Astrocyte (in vitro differentiated cells and primary cell): Measurements from ENCODE around the gene KRTAP21-3. TPM values are rescaled to one million over a fixed set of nuclear protein-coding genes. Genes with fewer than 3 reads are reported as not detected.

ENCODE experiments used
- DNase-seq: peaks from one replicate; pipeline ENCODE4 v3.0.0-alpha.2; 2010; ENCODE audit warnings: low read depth
- FAIRE-seq: peaks from 2 replicates; lab custom pipeline; 2011; peaks lifted over from hg19 to GRCh38; lab: Jason Lieb, UNC
- H2AFZ ChIP-seq: 2 replicates; pipeline ENCODE4 v1.6.0; 2012; ENCODE audit warnings: low read depth, low read length, inconsistent platforms
- H3K27ac ChIP-seq: 2 replicates; pipeline ENCODE4 v1.5.1; 2011; ENCODE audit warnings: low read depth, low read length, inconsistent platforms
- H3K27me3 ChIP-seq: 2 replicates; pipeline ENCODE4 v1.6.0; 2011; ENCODE audit warnings: low read length, inconsistent platforms; ENCODE audit not compliant: insufficient read depth
- H3K36me3 ChIP-seq: 2 replicates; pipeline ENCODE4 v1.5.1; 2011; ENCODE audit warnings: low read length, inconsistent platforms; ENCODE audit not compliant: insufficient read depth
- H3K4me1 ChIP-seq: 2 replicates; pipeline ENCODE4 v1.5.1; 2011; ENCODE audit warnings: low read length, inconsistent platforms; ENCODE audit not compliant: insufficient read depth
- H3K4me2 ChIP-seq: 2 replicates; pipeline ENCODE4 v1.6.0; 2012; ENCODE audit warnings: low read length, inconsistent platforms
- H3K4me3 ChIP-seq: 2 replicates; pipeline ENCODE4 v1.5.1; 2011; ENCODE audit warnings: low read depth, mild to moderate bottlenecking, low read length, inconsistent platforms; ENCODE audit not compliant: insufficient read depth
- H3K79me2 ChIP-seq: 2 replicates; pipeline ENCODE4 v1.6.0; 2012; ENCODE audit warnings: mild to moderate bottlenecking, low read length, inconsistent platforms; ENCODE audit not compliant: insufficient read depth
- H3K9ac ChIP-seq: 2 replicates; pipeline ENCODE4 v1.6.0; 2012; ENCODE audit warnings: mild to moderate bottlenecking, low read length, inconsistent platforms
- H3K9me3 ChIP-seq: 2 replicates; pipeline ENCODE4 v1.5.1; 2012; ENCODE audit warnings: low read depth, mild to moderate bottlenecking, low read length, inconsistent platforms; ENCODE audit not compliant: insufficient read depth
- H4K20me1 ChIP-seq: 2 replicates; pipeline ENCODE4 v1.6.0; 2012; ENCODE audit warnings: low read length, inconsistent platforms; ENCODE audit not compliant: insufficient read depth
- H3K27ac Mint-ChIP-seq: one replicate; pipeline ENCODE4 v1.8.0; 2021; ENCODE audit warnings: mild to moderate bottlenecking, mixed read lengths; ENCODE audit not compliant: unreplicated experiment
- H3K27me3 Mint-ChIP-seq: one replicate; pipeline ENCODE4 v1.8.0; 2021; ENCODE audit warnings: low read depth, mixed read lengths; ENCODE audit not compliant: unreplicated experiment
- H3K36me3 Mint-ChIP-seq: one replicate; pipeline ENCODE4 v1.8.0; 2021; ENCODE audit warnings: low read depth, mixed read lengths; ENCODE audit not compliant: unreplicated experiment
- H3K4me1 Mint-ChIP-seq: one replicate; pipeline ENCODE4 v1.8.0; 2021; ENCODE audit warnings: low read depth, mixed read lengths; ENCODE audit not compliant: unreplicated experiment
- H3K4me3 Mint-ChIP-seq: one replicate; pipeline ENCODE4 v1.8.0; 2021; ENCODE audit warnings: mild to moderate bottlenecking, moderate library complexity, mixed read lengths; ENCODE audit not compliant: unreplicated experiment
- H3K9me3 Mint-ChIP-seq: one replicate; pipeline ENCODE4 v1.8.0; 2021; ENCODE audit warnings: mild to moderate bottlenecking, mixed read lengths; ENCODE audit not compliant: unreplicated experiment
- EZH2 ChIP-seq: IDR thresholded peaks from 2 replicates; pipeline ENCODE4 v1.6.1; 2012; ENCODE audit warnings: mild to moderate bottlenecking, low read length, inconsistent platforms; ENCODE audit not compliant: insufficient read depth
- total RNA-seq: library from RNA; stranded (reverse); gene quantifications from 2 replicates; pipeline ENCODE4 v1.2.1, GENCODE V29; 2021
- TF ChIP-seq, protein P1 (sequence below): IDR thresholded peaks from 2 replicates; pipeline ENCODE4 v1.5.1; 2011; ENCODE audit warnings: low read depth, mild to moderate bottlenecking, inconsistent platforms, low read length, moderate library complexity; ENCODE audit not compliant: insufficient read depth

KRTAP21-3 gene
- total RNA-seq, 1 donor from 2014 or later, result not detected

DNA sequence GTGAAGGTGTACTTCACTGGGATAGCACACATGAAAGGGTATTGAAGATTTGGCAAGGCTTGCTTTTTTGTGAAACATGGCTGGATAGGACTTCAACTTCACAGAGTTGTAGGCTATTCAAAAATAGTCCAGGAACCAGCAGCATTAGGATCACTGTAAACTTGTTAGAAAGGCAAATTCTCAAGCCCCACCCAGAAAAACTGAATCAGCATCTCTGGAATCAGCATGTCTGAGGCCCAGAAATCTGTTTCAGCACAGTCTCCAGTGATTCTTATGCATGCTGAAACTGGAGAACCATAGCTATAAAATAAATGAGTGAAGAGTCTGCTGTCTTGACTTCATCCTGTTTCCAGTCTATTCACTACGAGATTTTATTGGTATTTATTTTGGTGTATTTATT is 8.1 kb upstream of the KRTAP21-3 start:
- DNase-seq, result no peak
- Histone ChIP-seq H3K4me1 (no peaks in the 10 kb centered on the region), H2AFZ (no peak overlapping the region)

DNA sequence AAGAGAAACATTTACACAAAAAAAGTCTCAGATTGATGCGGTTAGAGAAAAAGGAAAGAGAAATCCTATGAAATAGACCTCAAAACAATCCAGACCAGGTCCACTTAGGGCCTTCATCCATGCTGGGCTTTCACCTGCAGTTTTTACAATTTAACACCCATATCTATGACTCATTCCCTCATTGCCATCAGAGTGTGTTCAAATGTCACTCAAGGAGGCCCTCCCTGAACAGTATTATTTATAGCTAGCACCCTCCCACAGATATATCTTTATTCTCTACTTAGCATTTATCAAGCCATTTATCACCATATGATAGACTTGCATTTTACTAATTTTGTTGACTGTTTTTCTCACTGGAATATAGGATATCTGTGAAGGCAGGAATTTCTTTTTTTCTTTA is 824 bp upstream of the KRTAP21-3 start:
- Histone ChIP-seq H2AFZ (no peak overlapping the region), H3K79me2 (no peaks in the 10 kb centered on the region), H3K27ac (no peak overlapping the region), H3K4me2 (no peak overlapping the region), H3K4me1 (peaks cover 3% of the 10 kb centered on the region), H3K9ac (no peak overlapping the region), H4K20me1 (no peaks in the 10 kb centered on the region), H3K36me3 (no peaks in the 10 kb centered on the region), H3K9me3 (no peaks in the 10 kb centered on the region), H3K4me3 (no peak overlapping the region), H3K27me3 (no peaks in the 10 kb centered on the region)
- H3K4me3 Mint-ChIP-seq, result no peak overlapping the region
- peaks cover 2% of the 10 kb centered on the region for H3K27me3 Mint-ChIP-seq
- no peak for DNase-seq
- no peaks in the 10 kb centered on the region for H3K9me3 Mint-ChIP-seq
- TF ChIP-seq EZH2, result no peak
- TF ChIP-seq, protein P1, sequence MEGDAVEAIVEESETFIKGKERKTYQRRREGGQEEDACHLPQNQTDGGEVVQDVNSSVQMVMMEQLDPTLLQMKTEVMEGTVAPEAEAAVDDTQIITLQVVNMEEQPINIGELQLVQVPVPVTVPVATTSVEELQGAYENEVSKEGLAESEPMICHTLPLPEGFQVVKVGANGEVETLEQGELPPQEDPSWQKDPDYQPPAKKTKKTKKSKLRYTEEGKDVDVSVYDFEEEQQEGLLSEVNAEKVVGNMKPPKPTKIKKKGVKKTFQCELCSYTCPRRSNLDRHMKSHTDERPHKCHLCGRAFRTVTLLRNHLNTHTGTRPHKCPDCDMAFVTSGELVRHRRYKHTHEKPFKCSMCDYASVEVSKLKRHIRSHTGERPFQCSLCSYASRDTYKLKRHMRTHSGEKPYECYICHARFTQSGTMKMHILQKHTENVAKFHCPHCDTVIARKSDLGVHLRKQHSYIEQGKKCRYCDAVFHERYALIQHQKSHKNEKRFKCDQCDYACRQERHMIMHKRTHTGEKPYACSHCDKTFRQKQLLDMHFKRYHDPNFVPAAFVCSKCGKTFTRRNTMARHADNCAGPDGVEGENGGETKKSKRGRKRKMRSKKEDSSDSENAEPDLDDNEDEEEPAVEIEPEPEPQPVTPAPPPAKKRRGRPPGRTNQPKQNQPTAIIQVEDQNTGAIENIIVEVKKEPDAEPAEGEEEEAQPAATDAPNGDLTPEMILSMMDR, result no peak
- peaks cover 15% of the 10 kb centered on the region for H3K4me1 Mint-ChIP-seq
- no peak for FAIRE-seq
- H3K27ac Mint-ChIP-seq, result no peak overlapping the region
- H3K36me3 Mint-ChIP-seq, result no peaks in the 10 kb centered on the region

More for the DNA sequence above, 8.1 kb upstream of the KRTAP21-3 start:
- Histone ChIP-seq H3K9ac (no peak overlapping the region), H3K27ac (no peak overlapping the region), H3K4me2 (no peak overlapping the region), H3K4me3 (no peak overlapping the region), H3K36me3 (no peaks in the 10 kb centered on the region), H4K20me1 (no peaks in the 10 kb centered on the region), H3K9me3 (no peaks in the 10 kb centered on the region), H3K27me3 (no peaks in the 10 kb centered on the region), H3K79me2 (no peaks in the 10 kb centered on the region)
- FAIRE-seq, result no peak
- no peak overlapping the region for H3K4me3 Mint-ChIP-seq
- H3K9me3 Mint-ChIP-seq, result no peaks in the 10 kb centered on the region
- no peak for TF ChIP-seq EZH2
- TF ChIP-seq, protein P1, result no peak
- no peaks in the 10 kb centered on the region for H3K4me1 Mint-ChIP-seq
- H3K36me3 Mint-ChIP-seq, result no peaks in the 10 kb centered on the region
- H3K27ac Mint-ChIP-seq, result no peak overlapping the region
- H3K27me3 Mint-ChIP-seq, result peaks cover 2% of the 10 kb centered on the region

DNA sequence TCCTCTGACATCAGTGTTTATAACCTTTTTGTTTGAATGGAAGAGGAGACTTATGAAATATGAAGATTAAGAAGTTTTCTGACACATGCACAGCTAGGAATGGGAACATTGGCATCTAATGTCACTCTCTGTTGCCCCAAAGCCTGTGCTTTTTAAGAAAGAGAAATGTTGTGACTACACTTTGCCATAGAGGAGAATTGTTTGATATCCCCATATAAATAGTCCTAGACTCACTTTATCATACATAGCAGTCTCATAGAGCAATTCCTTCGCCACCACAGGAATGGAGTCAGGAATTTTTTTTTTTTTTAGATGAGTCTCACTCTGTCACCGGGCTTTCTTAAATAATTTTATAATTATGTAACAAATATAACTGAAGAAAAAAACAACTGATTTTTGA is 1.5 kb downstream of the KRTAP21-3 start:
- H3K4me2 ChIP-seq, result no peak overlapping the region
- Mint-ChIP-seq H3K4me1 (peaks cover 17% of the 10 kb centered on the region), H3K27me3 (no peaks in the 10 kb centered on the region)

More for the DNA sequence above, 1.5 kb downstream of the KRTAP21-3 start:
- Histone ChIP-seq H3K36me3 (no peaks in the 10 kb centered on the region), H3K9ac (no peak overlapping the region), H3K4me3 (no peak overlapping the region), H3K27ac (peak overlapping the region; percentile 50), H2AFZ (no peak overlapping the region), H3K9me3 (no peaks in the 10 kb centered on the region), H3K4me1 (peaks cover 3% of the 10 kb centered on the region), H3K27me3 (no peaks in the 10 kb centered on the region), H4K20me1 (no peaks in the 10 kb centered on the region), H3K79me2 (no peaks in the 10 kb centered on the region)
- FAIRE-seq (no peak), DNase-seq (peak; percentile 34)
- Mint-ChIP-seq H3K9me3 (peaks cover 3% of the 10 kb centered on the region), H3K27ac (peak overlapping the region; percentile 63), H3K4me3 (no peak overlapping the region), H3K36me3 (no peaks in the 10 kb centered on the region)
- TF ChIP-seq, protein P1, result no peak
- no peak for TF ChIP-seq EZH2
